Activated naive CD4-positive, alpha-beta T cell treated with anti-CD3 and anti-CD28 coated beads, Interleukin-2, amount 10 ng/mL, durations not matched to agents 7 days and 5 days (primary cell): ENCODE measurements around the gene TMEM131.

ENCODE experiments used
- CTCF ChIA-PET: fragments of 350-600 bp; sonication (Branson Sonifier 250); formaldehyde crosslinking; loops from one replicate; lab custom pipeline; 2021; ENCODE audit warnings: antibody characterized with exemption; lab: Charles Lee
- DNase-seq: peaks from one replicate; pipeline ENCODE4 v3.0.0-alpha.2; 2020
- H3K27ac Mint-ChIP-seq: one replicate; pipeline ENCODE4 v1.8.0; 2021; ENCODE audit warnings: mild to moderate bottlenecking, moderate library complexity, mixed read lengths
- H3K27me3 Mint-ChIP-seq: one replicate; pipeline ENCODE4 v1.8.0; 2021; ENCODE audit warnings: mild to moderate bottlenecking, mixed read lengths
- H3K36me3 Mint-ChIP-seq: one replicate; pipeline ENCODE4 v1.8.0; 2021; ENCODE audit warnings: mixed read lengths
- H3K4me1 Mint-ChIP-seq: one replicate; pipeline ENCODE4 v1.8.0; 2021; ENCODE audit warnings: mixed read lengths
- H3K4me3 Mint-ChIP-seq: one replicate; pipeline ENCODE4 v1.8.0; 2021; ENCODE audit warnings: mild to moderate bottlenecking, moderate library complexity, mixed read lengths
- H3K9me3 Mint-ChIP-seq: one replicate; pipeline ENCODE4 v1.8.0; 2021; ENCODE audit warnings: mixed read lengths

TMEM131 gene

DNA sequence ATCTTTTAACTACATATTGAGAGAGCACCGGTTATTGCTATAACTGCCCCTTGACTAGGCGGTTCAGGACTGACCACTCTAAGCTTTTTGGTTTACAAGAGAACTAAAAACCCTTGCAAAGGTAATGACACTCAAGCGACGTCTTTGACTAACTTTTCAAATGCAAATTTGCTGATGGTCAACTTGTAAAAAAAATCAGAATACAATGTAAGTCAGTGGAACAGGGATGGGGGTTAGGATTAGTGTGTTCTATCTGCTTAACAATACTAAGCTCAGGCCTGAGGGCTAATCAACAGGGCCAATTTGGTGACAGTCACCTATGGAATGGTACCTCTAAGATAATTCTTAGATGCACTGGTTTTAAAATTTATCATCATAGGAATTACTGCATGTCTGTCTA is 225.3 kb downstream of the TMEM131 start:
- no peaks in the 10 kb centered on the region for H3K27me3 Mint-ChIP-seq
- H3K27ac Mint-ChIP-seq: no peak overlapping the region
- H3K4me1 Mint-ChIP-seq: no peaks in the 10 kb centered on the region
- DNase-seq: no peak
- no peaks in the 10 kb centered on the region for H3K9me3 Mint-ChIP-seq
- H3K36me3 Mint-ChIP-seq: peaks cover 24% of the 10 kb centered on the region
- H3K4me3 Mint-ChIP-seq: no peak overlapping the region
- CTCF ChIA-PET: interaction anchor here (1.8 kb wide), 1 partner anchor 30 kb away, joined by 7 read pairs; no protein-coding TSS in a partner anchor

DNA sequence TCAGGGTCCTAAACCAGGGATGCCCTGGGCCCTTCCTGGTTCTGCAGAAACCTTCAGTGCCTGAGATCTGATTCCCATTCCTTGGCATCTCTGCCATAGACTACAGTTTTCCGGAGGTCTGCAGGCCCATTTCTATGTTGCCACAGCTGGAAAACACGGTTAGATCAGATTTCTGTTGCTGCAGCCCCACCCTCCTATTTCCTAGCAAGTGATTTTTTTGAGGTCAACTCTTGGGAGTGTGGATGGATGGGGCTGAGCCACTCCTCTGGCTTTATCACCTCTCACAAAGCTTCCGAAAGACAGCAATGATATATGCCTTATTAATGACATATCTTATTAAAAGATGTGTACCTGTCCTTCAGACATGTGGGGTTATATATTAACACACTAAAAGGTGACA is 226.0 kb downstream of the TMEM131 start:
- peaks cover 27% of the 10 kb centered on the region for H3K36me3 Mint-ChIP-seq
- H3K9me3 Mint-ChIP-seq: no peaks in the 10 kb centered on the region
- no peak overlapping the region for H3K4me3 Mint-ChIP-seq
- H3K4me1 Mint-ChIP-seq: no peaks in the 10 kb centered on the region
- no peaks in the 10 kb centered on the region for H3K27me3 Mint-ChIP-seq
- no peak for DNase-seq
- CTCF ChIA-PET: interaction anchor here (1.8 kb wide), 1 partner anchor 29 kb away, joined by 7 read pairs; no protein-coding TSS in a partner anchor
- H3K27ac Mint-ChIP-seq: no peak overlapping the region

DNA sequence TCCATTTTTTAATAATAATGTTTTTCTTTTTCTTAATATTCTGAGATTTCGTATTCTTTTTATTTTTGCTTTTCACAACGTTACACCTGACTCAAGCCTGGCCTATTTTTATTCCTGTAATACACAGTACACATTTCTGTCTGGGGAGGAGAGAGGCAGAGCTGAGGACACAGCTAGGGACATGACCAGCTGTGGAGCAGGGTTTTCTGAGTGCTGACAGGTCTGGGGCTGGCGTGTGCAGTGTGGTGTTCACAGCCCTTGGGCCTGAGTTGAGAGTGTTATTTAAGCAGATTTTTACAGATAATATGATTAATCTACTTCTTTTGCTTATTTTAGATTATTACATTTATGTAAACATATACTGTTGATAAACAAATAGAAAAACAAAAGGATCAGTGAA is 226.4 kb downstream of the TMEM131 start:
- Mint-ChIP-seq H3K27ac (no peak overlapping the region), H3K4me3 (no peak overlapping the region), H3K9me3 (no peaks in the 10 kb centered on the region), H3K36me3 (peaks cover 25% of the 10 kb centered on the region), H3K4me1 (no peaks in the 10 kb centered on the region), H3K27me3 (no peaks in the 10 kb centered on the region)
- CTCF ChIA-PET: interaction anchor here (1.8 kb wide), 1 partner anchor 28 kb away, joined by 7 read pairs; no protein-coding TSS in a partner anchor
- DNase-seq: no peak

DNA sequence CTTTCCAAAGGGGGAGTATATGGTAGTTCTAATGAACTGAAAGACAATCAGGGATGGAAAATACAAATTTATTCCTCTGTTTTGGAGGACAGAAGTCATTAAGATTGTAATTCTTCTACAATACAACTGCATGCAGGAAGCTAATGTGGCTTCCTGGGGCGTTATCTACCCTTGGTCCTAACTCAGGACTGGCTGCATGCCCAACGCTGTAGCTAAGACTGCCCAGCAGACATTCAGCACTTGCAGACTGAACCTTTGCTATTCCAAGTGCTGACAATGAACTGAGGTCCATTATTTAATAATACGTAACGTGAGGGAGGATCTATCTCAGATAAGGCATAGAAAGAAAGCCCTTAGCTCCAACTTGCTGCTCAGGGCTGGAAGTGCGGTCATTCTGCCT is 229.2 kb downstream of the TMEM131 start:
- H3K9me3 Mint-ChIP-seq: no peaks in the 10 kb centered on the region
- no peak overlapping the region for H3K27ac Mint-ChIP-seq
- no peak overlapping the region for H3K4me3 Mint-ChIP-seq
- no peaks in the 10 kb centered on the region for H3K27me3 Mint-ChIP-seq
- CTCF ChIA-PET: interaction anchor here (0.9 to 1.2 kb wide), 2 partner anchors 37 to 57 kb away, joined by 3 read pairs; no protein-coding TSS in a partner anchor
- H3K4me1 Mint-ChIP-seq: peaks cover 8% of the 10 kb centered on the region
- peaks cover 18% of the 10 kb centered on the region for H3K36me3 Mint-ChIP-seq
- no peak for DNase-seq

DNA sequence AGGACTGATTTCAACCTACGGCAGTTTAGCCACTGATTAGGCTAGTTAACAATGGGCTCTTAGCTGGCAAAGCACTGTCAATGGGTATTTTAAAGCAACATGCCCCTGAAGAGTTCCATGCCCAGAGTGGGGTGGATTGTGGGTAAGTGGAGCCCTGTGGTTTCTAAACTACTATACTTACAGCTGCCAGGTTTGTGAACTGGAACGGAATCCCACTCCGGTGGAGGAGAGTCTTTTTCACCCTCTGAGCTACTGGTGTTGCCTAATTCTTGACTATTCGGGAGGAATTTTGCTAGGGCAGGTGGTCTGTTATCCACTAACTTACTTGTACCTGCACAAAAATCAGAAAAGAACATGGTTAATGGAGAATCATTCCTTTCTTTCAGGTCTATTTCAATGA is 229.8 kb downstream of the TMEM131 start:
- H3K4me3 Mint-ChIP-seq: no peak overlapping the region
- H3K36me3 Mint-ChIP-seq: peaks cover 21% of the 10 kb centered on the region
- H3K27ac Mint-ChIP-seq: no peak overlapping the region
- no peak for DNase-seq
- no peaks in the 10 kb centered on the region for H3K9me3 Mint-ChIP-seq
- CTCF ChIA-PET: interaction anchor here (0.7 to 1.0 kb wide), 3 partner anchors 8 to 66 kb away, joined by 3 to 4 read pairs (median 3); no protein-coding TSS in a partner anchor
- H3K27me3 Mint-ChIP-seq: no peaks in the 10 kb centered on the region
- H3K4me1 Mint-ChIP-seq: peaks cover 14% of the 10 kb centered on the region

DNA sequence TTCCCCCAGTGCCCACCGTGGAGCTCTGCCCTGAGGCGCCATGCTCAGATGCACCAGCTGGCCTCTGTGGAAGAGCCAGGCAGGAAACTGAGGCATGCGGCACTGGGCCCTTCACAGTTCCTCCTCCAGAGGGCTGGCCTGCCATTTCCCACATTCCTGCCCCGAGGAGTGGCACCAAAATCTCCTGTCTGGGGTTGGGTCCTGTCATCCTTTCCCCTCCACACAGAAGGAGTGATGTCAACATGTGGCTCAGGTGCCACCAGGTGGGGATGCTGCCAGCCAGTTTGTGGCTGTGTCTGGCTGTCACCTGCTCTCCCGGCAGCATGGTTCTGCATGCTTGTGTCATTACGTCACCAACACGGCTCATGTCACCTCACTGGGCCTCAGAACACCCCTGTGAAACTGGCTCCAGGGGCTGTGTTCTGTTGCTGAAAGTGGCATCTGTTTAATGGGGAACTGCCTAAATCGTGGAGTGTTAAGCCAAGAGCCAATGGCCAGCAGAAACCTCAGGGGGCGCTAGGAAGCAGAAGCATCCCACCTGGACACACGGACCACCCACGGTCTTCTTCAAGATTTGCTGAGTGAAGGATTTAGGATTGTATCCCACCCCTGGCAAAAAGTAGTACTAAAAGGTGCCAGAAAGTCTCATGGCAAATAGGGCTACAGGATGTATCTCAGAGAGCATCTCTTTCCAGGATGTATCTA is 231.0 kb downstream of the TMEM131 start:
- no peak overlapping the region for H3K27ac Mint-ChIP-seq
- no peaks in the 10 kb centered on the region for H3K9me3 Mint-ChIP-seq
- CTCF ChIA-PET: interaction anchor here (1.1 to 1.3 kb wide), 2 partner anchors 11 to 24 kb away, joined by 3 to 5 read pairs; no protein-coding TSS in a partner anchor
- H3K36me3 Mint-ChIP-seq: peaks cover 32% of the 10 kb centered on the region
- no peak for DNase-seq
- peaks cover 26% of the 10 kb centered on the region for H3K4me1 Mint-ChIP-seq
- H3K4me3 Mint-ChIP-seq: no peak overlapping the region
- no peaks in the 10 kb centered on the region for H3K27me3 Mint-ChIP-seq

DNA sequence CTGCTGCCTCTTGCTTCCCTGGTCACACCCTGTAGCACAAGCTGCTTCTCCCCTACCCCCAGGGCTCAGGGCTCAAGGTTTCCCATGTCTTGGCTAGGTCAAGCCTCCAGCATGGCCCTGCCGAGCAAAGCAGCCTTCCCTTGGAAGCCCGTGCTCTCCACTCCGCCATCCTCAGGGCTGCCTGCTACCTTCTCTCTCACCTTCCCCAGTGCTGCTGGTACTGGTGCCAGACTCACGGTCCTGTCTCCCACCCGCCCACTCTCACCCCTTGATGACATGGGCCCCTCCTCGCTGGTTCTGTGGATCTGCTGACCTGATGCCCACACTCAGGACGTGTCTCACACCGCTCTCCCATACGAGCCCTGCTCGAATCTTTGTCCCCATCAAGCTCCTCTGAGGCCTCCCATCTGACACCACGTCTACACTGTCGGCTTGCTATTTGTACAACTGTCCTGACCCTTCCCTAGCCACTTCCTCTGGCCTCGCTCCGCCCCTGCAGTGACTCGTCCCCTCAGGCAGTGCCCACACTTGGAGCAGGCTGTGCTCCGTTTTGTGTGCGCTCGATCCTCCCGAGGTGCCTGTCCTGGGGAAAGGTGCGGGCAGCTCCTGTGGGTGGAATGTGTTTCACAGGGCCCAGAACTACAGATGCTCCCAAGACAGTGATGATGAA is 232.4 kb downstream of the TMEM131 start:
- H3K27ac Mint-ChIP-seq: no peak overlapping the region
- no peak overlapping the region for H3K4me3 Mint-ChIP-seq
- no peaks in the 10 kb centered on the region for H3K9me3 Mint-ChIP-seq
- H3K36me3 Mint-ChIP-seq: peaks cover 32% of the 10 kb centered on the region
- CTCF ChIA-PET: interaction anchor here (0.7 to 2.1 kb wide), 7 partner anchors 11 to 662 kb away, joined by 3 to 6 read pairs (median 4); no protein-coding TSS in a partner anchor
- no peaks in the 10 kb centered on the region for H3K27me3 Mint-ChIP-seq
- no peak for DNase-seq
- peaks cover 35% of the 10 kb centered on the region for H3K4me1 Mint-ChIP-seq

DNA sequence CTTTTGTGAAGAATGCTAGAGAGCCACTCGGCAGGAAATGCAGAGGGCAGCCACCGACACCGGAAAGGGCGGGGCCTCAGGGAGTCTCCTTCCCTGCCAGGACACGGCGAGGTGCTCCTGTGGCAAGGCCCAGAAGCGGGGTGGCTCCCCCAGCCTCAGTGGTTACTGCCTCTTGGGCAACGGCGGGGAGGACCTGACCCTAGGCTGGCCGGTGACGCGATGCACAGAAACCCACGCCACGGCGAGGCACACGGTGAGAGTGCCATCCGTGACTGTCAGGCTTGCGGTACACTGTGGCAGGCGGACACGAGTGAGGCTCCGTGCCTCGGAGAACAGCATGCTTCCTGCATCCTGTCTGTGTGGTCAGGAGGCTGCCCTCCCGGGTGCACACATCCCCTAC is 234.6 kb downstream of the TMEM131 start:
- no peaks in the 10 kb centered on the region for H3K9me3 Mint-ChIP-seq
- peak overlapping the region; percentile 44 for H3K4me3 Mint-ChIP-seq
- H3K36me3 Mint-ChIP-seq: peaks cover 37% of the 10 kb centered on the region
- DNase-seq: peak; percentile 70
- H3K27ac Mint-ChIP-seq: peak overlapping the region; percentile 87
- peaks cover 35% of the 10 kb centered on the region for H3K4me1 Mint-ChIP-seq
- H3K27me3 Mint-ChIP-seq: no peaks in the 10 kb centered on the region
- CTCF ChIA-PET: interaction anchor here (2.1 kb wide), 1 partner anchor 13 kb away, joined by 6 read pairs; no protein-coding TSS in a partner anchor

DNA sequence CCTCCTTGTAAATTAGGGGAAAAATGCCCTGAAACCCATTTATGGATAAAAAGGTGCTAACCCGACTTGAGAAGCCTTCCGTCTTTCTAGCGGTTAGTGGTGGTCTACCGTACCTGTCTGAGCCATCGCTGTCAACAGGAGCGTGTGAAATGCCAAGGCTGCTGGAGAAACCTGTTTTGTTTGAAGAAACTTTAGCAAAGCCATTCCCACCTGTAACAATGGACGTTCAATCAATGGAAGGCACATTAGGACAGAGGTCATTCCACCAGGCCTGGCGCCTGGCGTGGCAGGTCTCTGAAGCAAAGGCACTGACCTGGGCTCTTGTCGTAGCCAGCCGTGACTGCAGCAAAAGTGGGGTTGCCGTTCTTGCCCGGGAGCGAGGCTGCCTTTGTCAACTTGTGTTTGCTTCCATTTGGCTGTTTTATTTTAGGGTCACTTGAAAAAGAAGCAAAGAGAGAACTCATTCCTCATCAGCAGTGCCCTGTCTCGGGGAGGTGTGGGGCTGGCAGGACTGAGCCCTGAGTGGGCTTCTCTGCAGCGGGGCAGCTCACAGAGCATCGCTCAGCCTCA is 235.2 kb downstream of the TMEM131 start:
- H3K4me3 Mint-ChIP-seq: peak overlapping the region; percentile 44
- peak overlapping the region; percentile 87 for H3K27ac Mint-ChIP-seq
- CTCF ChIA-PET: no interaction called here
- H3K36me3 Mint-ChIP-seq: peaks cover 34% of the 10 kb centered on the region
- peaks cover 35% of the 10 kb centered on the region for H3K4me1 Mint-ChIP-seq
- DNase-seq: no peak
- no peaks in the 10 kb centered on the region for H3K27me3 Mint-ChIP-seq
- H3K9me3 Mint-ChIP-seq: no peaks in the 10 kb centered on the region

DNA sequence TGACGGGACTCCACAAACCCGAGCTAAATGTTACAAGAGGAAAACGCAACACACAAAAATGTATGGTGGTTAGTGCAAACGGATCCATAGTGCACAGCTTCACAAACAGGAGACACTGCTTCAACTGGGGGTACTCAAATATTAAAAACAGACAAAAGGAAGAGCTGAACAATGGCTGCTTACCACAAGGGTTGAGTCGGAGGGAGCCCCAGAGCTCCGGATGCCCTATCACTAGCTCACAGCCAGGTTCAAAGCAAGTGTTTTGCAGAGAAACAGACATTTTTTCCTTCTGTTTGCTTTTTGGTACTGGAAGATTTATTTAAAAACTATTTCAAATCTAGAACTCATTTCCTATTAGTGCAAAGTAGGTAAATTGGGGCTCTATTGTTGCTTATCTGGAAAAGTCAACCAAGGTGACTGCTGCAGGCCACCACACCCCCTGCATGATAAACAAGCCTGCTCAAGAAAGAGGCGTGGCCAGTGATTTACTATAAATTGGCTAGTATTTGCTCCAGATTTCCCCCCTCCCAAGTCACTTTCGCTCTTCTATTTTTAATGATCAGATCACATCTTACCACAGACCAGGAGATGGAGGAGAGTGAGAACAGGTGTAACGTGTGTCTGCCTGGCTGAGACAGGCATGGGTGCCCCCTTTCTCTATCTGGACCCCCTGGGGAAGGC is 235.9 kb downstream of the TMEM131 start:
- H3K9me3 Mint-ChIP-seq: no peaks in the 10 kb centered on the region
- peak overlapping the region; percentile 87 for H3K27ac Mint-ChIP-seq
- DNase-seq: no peak
- H3K4me1 Mint-ChIP-seq: peaks cover 35% of the 10 kb centered on the region
- H3K27me3 Mint-ChIP-seq: no peaks in the 10 kb centered on the region
- no peak overlapping the region for H3K4me3 Mint-ChIP-seq
- H3K36me3 Mint-ChIP-seq: peaks cover 28% of the 10 kb centered on the region
- CTCF ChIA-PET: interaction anchor here (0.9 to 2.0 kb wide), 3 partner anchors 11 to 625 kb away, joined by 3 to 4 read pairs (median 3); no protein-coding TSS in a partner anchor

DNA sequence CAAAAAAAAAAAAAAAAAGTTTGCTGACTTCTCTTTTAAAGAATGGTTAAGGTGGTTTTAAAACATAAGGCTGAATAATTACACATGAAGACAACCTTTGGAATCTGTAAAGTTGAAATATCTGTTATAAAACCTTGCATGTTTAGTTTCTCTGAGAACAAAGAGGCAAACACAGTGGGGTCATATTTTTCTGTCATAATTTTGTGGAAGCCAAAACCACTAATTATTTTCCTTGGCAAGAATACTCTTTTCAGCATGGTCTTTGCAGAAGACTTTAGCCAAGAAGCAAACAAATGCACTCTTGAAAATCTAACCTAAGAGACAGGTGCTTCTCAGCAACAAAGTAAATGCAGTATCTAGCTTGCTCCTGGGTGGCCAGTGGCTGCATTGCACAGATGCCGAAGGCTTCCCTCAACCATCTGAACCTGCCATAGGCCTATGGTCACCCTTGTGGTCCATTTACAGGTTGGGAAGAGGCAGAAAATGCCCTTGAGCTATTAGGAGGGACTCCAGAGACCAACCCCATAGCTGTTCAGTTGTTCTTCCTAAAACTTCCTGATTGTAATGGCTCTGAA is 237.5 kb downstream of the TMEM131 start:
- Mint-ChIP-seq H3K9me3 (no peaks in the 10 kb centered on the region), H3K27me3 (no peaks in the 10 kb centered on the region), H3K36me3 (peaks cover 28% of the 10 kb centered on the region), H3K4me3 (no peak overlapping the region), H3K27ac (no peak overlapping the region), H3K4me1 (peaks cover 35% of the 10 kb centered on the region)
- CTCF ChIA-PET: interaction anchor here (2.0 kb wide), 1 partner anchor 10 kb away, joined by 4 read pairs; no protein-coding TSS in a partner anchor
- no peak for DNase-seq

DNA sequence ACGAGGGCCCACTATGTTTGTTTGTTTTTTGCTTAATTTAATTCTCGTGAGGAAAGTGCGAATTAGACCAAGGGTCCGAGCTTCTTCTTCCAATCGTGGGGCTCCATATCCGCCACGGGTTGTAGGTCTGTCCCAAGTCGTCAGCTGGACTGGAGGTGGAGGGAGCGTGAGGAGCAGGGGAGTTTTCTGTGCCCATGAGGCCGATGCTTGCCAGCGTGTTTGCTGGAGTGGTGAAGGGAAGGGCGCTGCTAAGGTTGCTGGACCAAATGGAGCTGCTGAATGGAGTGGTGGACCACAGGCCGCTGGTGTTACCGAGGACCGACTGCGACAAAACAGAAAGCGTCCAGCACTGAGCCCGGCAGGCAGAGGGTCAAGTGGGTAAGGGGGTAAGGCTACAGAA is 238.7 kb downstream of the TMEM131 start:
- peaks cover 32% of the 10 kb centered on the region for H3K4me1 Mint-ChIP-seq
- DNase-seq: no peak
- H3K4me3 Mint-ChIP-seq: no peak overlapping the region
- H3K9me3 Mint-ChIP-seq: no peaks in the 10 kb centered on the region
- CTCF ChIA-PET: interaction anchor here (0.9 to 1.3 kb wide), 2 partner anchors 11 to 17 kb away, joined by 3 read pairs; no protein-coding TSS in a partner anchor
- no peaks in the 10 kb centered on the region for H3K27me3 Mint-ChIP-seq
- H3K36me3 Mint-ChIP-seq: peaks cover 27% of the 10 kb centered on the region
- no peak overlapping the region for H3K27ac Mint-ChIP-seq

DNA sequence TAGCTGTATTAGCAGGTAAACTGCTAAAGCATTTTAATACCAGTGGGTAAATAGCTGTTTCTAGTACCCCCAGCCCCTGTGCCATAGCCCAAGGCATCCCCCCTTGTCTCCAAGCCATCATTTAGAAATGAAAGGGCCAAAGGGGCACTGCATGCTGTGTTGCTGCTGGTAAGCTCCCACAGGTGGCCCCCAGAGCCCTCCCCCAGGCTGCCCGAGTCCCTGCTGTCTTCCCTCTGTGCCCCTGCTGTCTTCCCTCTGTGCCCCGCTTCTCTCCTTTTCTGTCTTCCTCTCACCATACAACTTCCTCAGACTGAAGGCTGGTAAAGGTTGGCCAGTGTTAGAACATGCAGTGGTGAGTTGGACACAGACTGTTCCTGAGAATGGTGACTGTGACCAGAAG is 240.3 kb downstream of the TMEM131 start:
- H3K4me1 Mint-ChIP-seq: peaks cover 17% of the 10 kb centered on the region
- H3K9me3 Mint-ChIP-seq: no peaks in the 10 kb centered on the region
- no peak overlapping the region for H3K4me3 Mint-ChIP-seq
- CTCF ChIA-PET: interaction anchor here (0.6 to 0.7 kb wide), 2 partner anchors 14 to 43 kb away, joined by 3 read pairs; no protein-coding TSS in a partner anchor
- DNase-seq: no peak
- H3K36me3 Mint-ChIP-seq: peaks cover 16% of the 10 kb centered on the region
- no peaks in the 10 kb centered on the region for H3K27me3 Mint-ChIP-seq
- no peak overlapping the region for H3K27ac Mint-ChIP-seq
